H9 (cell line): ENCODE results near the gene KCNIP4. TPM values are rescaled to one million over a fixed set of nuclear protein-coding genes. Genes with fewer than 3 reads are reported as not detected.

ENCODE experiments used
- DNase-seq: peaks from one replicate; pipeline ENCODE4 v3.0.0-alpha.2; 2017
- H2AFZ ChIP-seq: one replicate; pipeline ENCODE4 v1.6.1; 2013; ENCODE audit warnings: mild to moderate bottlenecking, low read length, control low read depth, moderate library complexity
- H2AK5ac ChIP-seq: 2 replicates; pipeline ENCODE4 v1.6.1; 2013; ENCODE audit warnings: low read length, control low read depth, mixed read lengths; ENCODE audit not compliant: insufficient read length
- H2BK120ac ChIP-seq: one replicate; pipeline ENCODE4 v1.6.1; 2013; ENCODE audit warnings: low read depth, mild to moderate bottlenecking, low read length, control low read depth, inconsistent platforms; ENCODE audit not compliant: poor library complexity, severe bottlenecking
- H2BK12ac ChIP-seq: 2 replicates; pipeline ENCODE4 v1.6.1; 2013; ENCODE audit warnings: low read length, control low read depth, mixed read lengths, low read depth; ENCODE audit not compliant: insufficient read length
- H2BK15ac ChIP-seq: 2 replicates; pipeline ENCODE4 v1.6.1; 2013; ENCODE audit warnings: low read depth, low read length, control low read depth
- H2BK20ac ChIP-seq: one replicate; pipeline ENCODE4 v1.6.1; 2013; ENCODE audit warnings: low read depth, mild to moderate bottlenecking, low read length, control low read depth, inconsistent platforms; ENCODE audit not compliant: poor library complexity, severe bottlenecking
- H2BK5ac ChIP-seq: 2 replicates; pipeline ENCODE4 v1.6.1; 2013; ENCODE audit warnings: low read length, control low read depth, mixed read lengths; ENCODE audit not compliant: insufficient read length
- H3K14ac ChIP-seq: 2 replicates; pipeline ENCODE4 v1.6.1; 2013; ENCODE audit warnings: low read length, control low read depth; ENCODE audit not compliant: insufficient read depth
- H3K18ac ChIP-seq: 2 replicates; pipeline ENCODE4 v1.6.1; 2013; ENCODE audit warnings: low read depth, mild to moderate bottlenecking, mixed read lengths, low read length, control low read depth; ENCODE audit not compliant: insufficient read length
- H3K23ac ChIP-seq: 2 replicates; pipeline ENCODE4 v1.6.1; 2013; ENCODE audit warnings: low read length, control low read depth, mixed read lengths, low read depth; ENCODE audit not compliant: insufficient read length
- H3K23me2 ChIP-seq: 2 replicates; pipeline ENCODE4 v1.6.1; 2013; ENCODE audit warnings: low read depth, mild to moderate bottlenecking, mixed read lengths, low read length, control low read depth; ENCODE audit not compliant: insufficient read length, poor library complexity, severe bottlenecking
- H3K27ac ChIP-seq: 2 replicates; pipeline ENCODE4 v1.5.1; 2013; ENCODE audit warnings: low read length, control low read depth, mixed read lengths, low read depth; ENCODE audit not compliant: insufficient read length
- H3K27me3 ChIP-seq: 2 replicates; pipeline ENCODE4 v1.6.1; 2013; ENCODE audit warnings: low read length, control low read depth, inconsistent platforms; ENCODE audit not compliant: insufficient read depth
- H3K4ac ChIP-seq: 2 replicates; pipeline ENCODE4 v1.6.1; 2013; ENCODE audit warnings: low read depth, mild to moderate bottlenecking, control low read depth, inconsistent platforms, low read length, moderate library complexity
- H3K4me1 ChIP-seq: 2 replicates; pipeline ENCODE4 v1.6.1; 2013; ENCODE audit warnings: low read length, control low read depth, inconsistent platforms; ENCODE audit not compliant: insufficient read depth
- H3K4me2 ChIP-seq: 2 replicates; pipeline ENCODE4 v1.6.1; 2013; ENCODE audit warnings: low read length, control low read depth, mixed read lengths; ENCODE audit not compliant: insufficient read length, insufficient read depth
- H3K56ac ChIP-seq: 2 replicates; pipeline ENCODE4 v1.6.1; 2013; ENCODE audit warnings: low read depth, mild to moderate bottlenecking, mixed read lengths, low read length, control low read depth; ENCODE audit not compliant: insufficient read length
- H3K79me1 ChIP-seq: 2 replicates; pipeline ENCODE4 v1.6.1; 2013; ENCODE audit warnings: low read depth, mild to moderate bottlenecking, moderate library complexity, low read length, control low read depth, inconsistent platforms; ENCODE audit not compliant: insufficient read depth, poor library complexity, severe bottlenecking
- H3K79me2 ChIP-seq: 2 replicates; pipeline ENCODE4 v1.6.1; 2013; ENCODE audit warnings: low read length, control low read depth, inconsistent platforms; ENCODE audit not compliant: insufficient read depth
- H3K9ac ChIP-seq: 2 replicates; pipeline ENCODE4 v1.6.1; 2013; ENCODE audit warnings: low read length, control low read depth, mixed read lengths; ENCODE audit not compliant: insufficient read length; ENCODE audit errors: extremely low read depth
- H3K9me3 ChIP-seq: one replicate; pipeline ENCODE4 v1.6.1; 2013; ENCODE audit warnings: low read depth, low read length, inconsistent platforms; ENCODE audit not compliant: control insufficient read depth
- H3T11ph ChIP-seq: one replicate; pipeline ENCODE4 v1.6.1; 2013; ENCODE audit warnings: mild to moderate bottlenecking, low read length, control low read depth, inconsistent platforms
- H4K20me1 ChIP-seq: one replicate; pipeline ENCODE4 v1.6.1; 2013; ENCODE audit not compliant: control insufficient read depth, insufficient read length, insufficient read depth
- H4K5ac ChIP-seq: 2 replicates; pipeline ENCODE4 v1.6.1; 2013; ENCODE audit warnings: low read depth, mild to moderate bottlenecking, mixed read lengths, low read length, control low read depth; ENCODE audit not compliant: insufficient read length
- H4K8ac ChIP-seq: replicated peaks from 2 replicates; pipeline ENCODE4 v1.6.1; 2013; ENCODE audit warnings: low read length, control low read depth, mixed read lengths, low read depth; ENCODE audit not compliant: insufficient read length
- H4K91ac ChIP-seq: 2 replicates; pipeline ENCODE4 v1.6.1; 2013; ENCODE audit warnings: low read depth, mild to moderate bottlenecking, moderate library complexity, mixed read lengths, low read length, control low read depth; ENCODE audit not compliant: insufficient read length
- H3K27ac Mint-ChIP-seq, 3 experiments: 2 replicates in 2 of 3; 3 replicates in 1 of 3; pipeline ENCODE4 v1.8.0; 2020 to 2021; ENCODE audit warnings: mixed read lengths in 3 of 3, mild to moderate bottlenecking in 1 of 3, moderate library complexity in 1 of 3
- H3K27me3 Mint-ChIP-seq: 2 replicates; pipeline ENCODE4 v1.8.0; 2021; ENCODE audit warnings: low read depth, mild to moderate bottlenecking, moderate library complexity, mixed read lengths
- H3K36me3 Mint-ChIP-seq, 3 experiments: 2 replicates in 2 of 3; 3 replicates in 1 of 3; pipeline ENCODE4 v1.8.0; 2020 to 2021; ENCODE audit warnings: low read depth in 3 of 3, mixed read lengths in 3 of 3; ENCODE audit not compliant: insufficient read depth in 1 of 3
- H3K4me1 Mint-ChIP-seq, 2 experiments: 2 replicates each; pipeline ENCODE4 v1.8.0; 2020; ENCODE audit warnings: mixed read lengths in 2 of 2
- H3K4me3 Mint-ChIP-seq, 2 experiments: 2 replicates in 1 of 2; 3 replicates in 1 of 2; pipeline ENCODE4 v1.8.0; 2020 to 2021; ENCODE audit warnings: mild to moderate bottlenecking in 2 of 2, mixed read lengths in 2 of 2, moderate library complexity in 1 of 2
- H3K9me3 Mint-ChIP-seq, 2 experiments: 2 replicates in 1 of 2; 3 replicates in 1 of 2; pipeline ENCODE4 v1.8.0; 2020; ENCODE audit warnings: mild to moderate bottlenecking in 2 of 2, mixed read lengths in 2 of 2, moderate library complexity in 1 of 2
- CTCF ChIP-seq: fragments of 200-600 bp; sonication (generic); conservative IDR thresholded peaks from 3 replicates; pipeline ENCODE4 v1.8.0; 2021; ENCODE audit warnings: antibody characterized with exemption, mild to moderate bottlenecking
- WGBS: extraction: QIAGEN DNeasy Blood & Tissue Kit; methylation state at CpG from one replicate; pipeline ENCODE4 v1.1.7; 2013; ENCODE audit warnings: missing lambda C conversion rate, low lambda C conversion rate, mixed read lengths; ENCODE audit not compliant: insufficient read length; ENCODE audit errors: extremely low coverage; 5-methylcytosine and 5-hydroxymethylcytosine counted together
- total RNA-seq: library from RNA; stranded (reverse); gene quantifications from 2 replicates; pipeline ENCODE4 v1.2.1, GENCODE V29; 2021

The KCNIP4 gene
- total RNA-seq, 1 experiment from 2014 or later = not detected

DNA sequence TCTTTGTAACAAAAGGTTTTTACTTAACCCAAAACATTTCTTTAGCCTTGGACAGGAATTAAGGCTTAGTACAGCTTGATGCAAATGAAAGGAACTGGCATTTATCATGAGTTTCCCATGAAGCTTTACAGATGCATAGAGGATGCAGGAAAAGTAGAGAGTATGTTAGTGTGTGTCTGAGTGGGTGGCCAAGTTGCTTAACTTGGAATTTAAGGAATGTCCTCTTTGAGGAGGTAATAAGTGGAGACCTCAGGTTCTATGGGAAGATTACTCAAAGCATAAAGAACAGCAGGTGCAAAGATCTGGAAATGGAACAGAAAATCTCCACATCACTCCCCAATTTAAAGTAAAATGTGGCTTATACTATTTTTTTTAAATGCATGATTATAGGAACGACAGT is 457.9 kb downstream of the KCNIP4 start:
- TF ChIP-seq CTCF = no peak
- Histone ChIP-seq H2BK15ac (no peak overlapping the region), H3K14ac (no peak overlapping the region), H2AK5ac (no peak overlapping the region), H4K5ac (no peak overlapping the region), H3K79me1 (no peaks in the 10 kb centered on the region), H3K23me2 (no peaks in the 10 kb centered on the region), H2BK12ac (no peak overlapping the region), H3K4me1 (no peaks in the 10 kb centered on the region), H3K27me3 (no peaks in the 10 kb centered on the region), H3K18ac (no peak overlapping the region), H2AFZ (no peak overlapping the region), H4K8ac (no peak overlapping the region), H3T11ph (no peak overlapping the region), H3K9me3 (no peaks in the 10 kb centered on the region), H2BK120ac (no peak overlapping the region), H2BK5ac (no peak overlapping the region), H4K91ac (no peak overlapping the region), H3K79me2 (no peaks in the 10 kb centered on the region), H3K23ac (no peak overlapping the region), H3K56ac (no peak overlapping the region), H3K9ac (no peak overlapping the region), H2BK20ac (no peak overlapping the region), H3K27ac (no peak overlapping the region), H4K20me1 (no peaks in the 10 kb centered on the region), H3K4ac (no peak overlapping the region), H3K4me2 (no peak overlapping the region)
- Mint-ChIP-seq H3K4me1 (peaks cover 4 to 6% of the 10 kb centered on the region in 2 experiments; a peak in 3 of 4 replicates), H3K36me3 (no peaks in the 10 kb centered on the region), H3K27ac (no peak overlapping the region), H3K9me3 (no peaks in the 10 kb centered on the region), H3K27me3 (no peaks in the 10 kb centered on the region), H3K4me3 (no peak overlapping the region)
- no CpG with 5 or more reads among the region's 1 CpG for WGBS
- no peak for DNase-seq
